Activated T-cell treated with anti-CD3 and anti-CD28 coated beads for 48 hours (primary cell): ENCODE measurements around the gene XYLB.
"Not testable (repeated sequence)": the region's sequence is repeated elsewhere in the genome, so short reads cannot be mapped to it uniquely, and the experiment has no call there.

Source experiments
- DNase-seq: peaks from one replicate; pipeline ENCODE4 v3.0.0-alpha.2; 2020; ENCODE audit warnings: low read depth

XYLB gene

GRCh38 chr3:38346587-38347410, at the start of gene XYLB:
XYLB (plus strand) TSS chr3:38346785; CDS start chr3:38346869, 84 bp downstream.
- peak; percentile 83 for DNase-seq

GRCh38 chr3:38297053-38297452, 49.5 kb upstream of the XYLB start:
- DNase-seq = not testable (repeated sequence)

DNA sequence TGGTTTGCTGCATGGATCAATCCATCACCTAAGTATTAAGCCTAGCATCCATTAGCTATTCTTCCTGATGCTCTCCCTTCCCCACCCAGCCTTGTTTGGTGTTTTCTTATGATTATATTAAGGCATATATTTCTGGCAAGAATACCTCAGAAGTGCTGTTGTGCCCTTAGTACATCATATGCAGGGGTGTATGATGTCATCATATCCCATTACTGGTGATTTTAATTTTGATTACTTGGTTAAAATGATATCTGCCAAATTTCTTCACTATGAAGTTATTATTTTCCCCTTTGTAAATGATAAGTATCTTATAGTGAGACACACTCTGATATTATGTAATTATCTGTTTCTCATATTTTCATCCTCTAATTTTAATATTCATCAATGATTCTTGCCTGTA, 49.0 kb upstream of the XYLB start:
- no peak for DNase-seq

GRCh38 chr3:38297947-38298711, 48.5 kb upstream of the XYLB start:
- DNase-seq = no peak

DNA sequence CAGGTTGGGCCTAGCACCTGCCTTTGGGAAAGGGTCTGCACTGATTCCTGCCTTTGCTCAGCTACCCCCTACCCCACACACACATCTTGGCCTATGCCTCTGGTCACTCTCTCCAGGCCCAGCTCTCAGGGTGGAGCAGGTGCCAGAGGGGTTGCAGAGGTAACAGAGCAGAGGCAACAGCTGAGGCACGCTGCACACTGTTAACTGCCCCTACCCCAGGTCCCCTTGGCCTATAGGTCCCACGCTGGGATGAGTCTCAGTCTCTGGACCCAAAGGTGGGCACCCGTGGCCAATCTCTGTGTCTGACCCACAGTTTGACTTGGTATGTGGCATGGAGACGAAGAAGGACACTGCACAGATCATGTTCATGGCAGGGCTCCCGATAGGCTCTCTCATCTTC, 39.6 kb upstream of the XYLB start:
- no peak for DNase-seq

DNA sequence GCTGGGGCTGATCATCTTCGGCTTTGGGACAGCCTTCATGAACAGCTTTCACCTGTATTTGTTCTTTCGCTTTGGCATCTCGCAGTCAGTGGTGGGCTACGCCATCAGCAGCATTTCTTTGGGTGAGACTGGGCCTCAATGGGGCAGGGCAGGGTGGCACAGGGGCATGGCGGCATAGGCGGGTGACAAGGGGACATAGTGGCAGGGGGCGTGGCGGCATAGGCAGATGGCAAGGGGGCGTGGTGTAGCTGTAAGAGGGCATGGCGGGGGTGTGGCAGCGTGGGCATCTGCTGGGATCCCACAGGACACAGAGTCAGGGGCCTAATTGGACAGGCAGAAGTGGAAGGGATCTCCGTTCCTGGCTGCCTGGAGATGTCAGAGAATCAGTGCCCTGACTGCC, 39.0 kb upstream of the XYLB start:
- DNase-seq = no peak

DNA sequence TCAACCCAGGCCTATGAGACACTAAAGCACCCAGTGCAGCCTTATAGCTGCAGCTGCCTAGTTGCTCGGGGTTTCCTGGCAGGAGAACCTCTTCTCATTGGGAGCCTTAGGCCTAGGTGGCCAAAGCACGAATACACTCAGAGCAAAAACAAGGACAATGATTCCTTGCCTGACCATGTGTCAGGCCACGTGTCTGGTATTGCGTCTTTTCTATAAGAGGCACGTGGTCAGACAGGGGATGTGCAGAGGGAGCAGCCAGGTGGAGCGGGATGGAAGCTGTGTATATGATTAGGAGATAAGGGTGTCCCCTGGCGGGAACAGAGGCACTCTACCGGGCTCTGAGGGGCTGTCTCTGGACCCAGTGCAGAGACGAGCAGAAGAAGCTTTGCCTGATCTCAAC, 38.1 kb upstream of the XYLB start:
- DNase-seq = no peak

GRCh38 chr3:38311476-38311875, 35.1 kb upstream of the XYLB start:
- no peak for DNase-seq

GRCh38 chr3:38311941-38312340, 34.6 kb upstream of the XYLB start:
- DNase-seq = no peak

GRCh38 chr3:38312356-38312755, 34.2 kb upstream of the XYLB start:
- no peak for DNase-seq

- no peak for DNase-seq
Measured at GRCh38 chr3:38313263-38313662, 33.3 kb upstream of the XYLB start.

- DNase-seq = no peak
Measured at GRCh38 chr3:38313695-38314094, 32.9 kb upstream of the XYLB start.

- no peak for DNase-seq
Measured at GRCh38 chr3:38314112-38314763, 32.3 kb upstream of the XYLB start.

- DNase-seq = no peak
Measured at GRCh38 chr3:38314764-38315487, 31.7 kb upstream of the XYLB start.

- DNase-seq = no peak
Measured at GRCh38 chr3:38315488-38316230, 30.9 kb upstream of the XYLB start.

DNA sequence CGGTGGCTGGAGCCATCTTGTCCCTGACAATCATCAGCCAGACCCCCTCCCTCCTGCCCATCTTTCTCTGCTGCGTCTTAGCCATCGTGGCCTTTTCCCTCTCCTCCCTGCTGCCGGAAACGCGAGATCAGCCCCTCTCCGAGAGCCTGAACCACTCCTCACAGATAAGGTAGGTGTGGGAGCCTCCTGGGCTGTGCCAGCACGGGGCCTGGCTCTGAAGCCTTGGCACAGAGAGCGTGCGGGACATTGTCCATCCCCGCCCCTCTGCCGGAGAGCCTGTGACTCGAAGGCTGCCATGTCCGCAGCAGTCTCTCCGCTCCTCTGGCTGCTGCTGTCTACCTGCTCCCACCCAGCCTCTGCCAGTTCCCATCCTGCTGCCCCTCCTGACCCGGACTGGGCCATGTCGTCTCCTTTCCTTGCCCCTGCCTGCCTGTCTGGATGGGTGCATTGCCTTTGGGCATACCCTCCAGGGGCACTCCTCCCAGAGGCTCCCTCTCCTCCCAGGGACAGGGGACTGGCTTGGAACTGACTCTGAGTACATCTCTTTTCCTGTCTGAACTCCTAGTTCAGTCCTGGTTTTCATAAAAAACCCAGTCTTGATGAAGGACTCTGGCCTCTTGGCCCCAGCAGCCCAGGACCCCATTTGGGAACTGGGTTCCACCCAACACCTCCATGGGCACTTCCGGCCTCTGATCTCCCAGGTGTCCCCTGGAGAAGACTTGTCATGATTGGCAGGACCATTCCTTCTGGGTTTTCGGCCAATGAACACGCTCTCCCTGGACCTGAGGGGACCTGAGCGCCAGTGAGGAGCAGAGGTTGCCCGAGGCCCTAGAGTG, 30.0 kb upstream of the XYLB start:
- no peak for DNase-seq

DNA sequence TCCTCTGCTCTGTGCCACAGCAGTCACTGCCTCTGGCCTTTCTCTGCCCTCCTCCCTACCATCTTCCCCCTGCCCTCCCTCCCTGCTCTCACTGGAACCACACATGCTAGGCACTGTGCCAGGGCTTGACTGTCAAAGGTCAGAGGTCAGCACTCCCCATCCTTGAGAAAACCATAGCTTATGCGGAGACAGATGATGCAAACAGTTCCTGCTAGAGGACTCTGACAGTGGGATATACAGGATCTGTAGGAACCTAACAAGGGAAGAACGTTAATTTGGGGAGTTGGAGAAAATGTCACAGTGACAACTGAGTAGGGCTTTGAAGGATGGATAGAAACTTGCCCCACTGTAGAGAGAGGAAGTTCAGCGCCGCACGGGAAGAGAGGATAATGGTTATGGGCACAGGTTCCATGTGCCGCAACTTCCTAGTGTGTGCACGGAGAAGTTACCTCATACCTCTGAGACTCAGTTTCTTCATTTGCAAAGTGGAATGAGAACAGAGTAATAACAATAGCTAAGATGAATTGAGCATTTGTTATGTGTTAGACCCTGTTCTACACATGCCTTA, 29.3 kb upstream of the XYLB start:
- DNase-seq = no peak

GRCh38 chr3:38318766-38319671, 27.6 kb upstream of the XYLB start:
- DNase-seq = no peak

DNA sequence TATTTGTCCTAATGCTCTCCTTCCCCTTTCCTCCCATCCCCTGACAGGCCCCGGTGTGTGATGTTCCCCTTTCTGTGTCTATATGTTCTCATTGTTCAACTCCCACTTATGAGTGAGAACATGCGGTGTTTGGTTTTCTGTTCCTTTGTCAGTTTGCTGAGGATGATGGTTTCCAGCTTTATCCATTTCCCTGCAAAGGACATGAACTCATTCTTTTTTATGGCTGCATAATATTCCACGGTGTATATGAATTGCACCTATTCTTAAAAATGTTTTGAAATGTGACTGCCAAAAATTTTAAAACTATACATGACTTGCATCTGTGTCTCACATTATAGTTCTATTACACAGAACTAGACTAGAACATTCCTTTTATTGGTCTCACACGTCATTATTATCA, 25.9 kb upstream of the XYLB start:
- DNase-seq = not testable (repeated sequence)
